IMR-90 (cell line): ENCODE measurements around the gene DLG5. TPM values are rescaled to one million over a fixed set of nuclear protein-coding genes. Genes with fewer than 3 reads are reported as not detected.

Source experiments
- ATAC-seq: fragments of 200-7000 bp; cut with Tn5 transposase; 2 replicates; pipeline ENCODE4 v1.9.1; 2020; ENCODE audit warnings: low read depth, mild to moderate bottlenecking, moderate library complexity
- BruUV-seq: library from RNA; stranded (reverse); fragments of 400-500 nt; replicated peaks from 2 replicates; lab custom pipeline; 2021; lab: Mats Ljungman, UMichigan
- CTCF ChIA-PET: fragments of 300-600 bp; formaldehyde crosslinking; extraction: SDS; loops from one replicate; lab custom pipeline; 2021; ENCODE audit warnings: antibody characterized with exemption; lab: Yijun Ruan, JAX
- POLR2A ChIA-PET: fragments of 300-600 bp; sonication (Branson Sonifier 250); formaldehyde crosslinking; loops from one replicate; lab custom pipeline; 2022; ENCODE audit warnings: antibody characterized with exemption; ENCODE audit not compliant: unreplicated experiment; lab: Charles Lee
- DNase-seq: peaks from one replicate; pipeline ENCODE4 v3.0.0; 2013
- H2AFZ ChIP-seq: replicated peaks from 2 replicates; pipeline ENCODE3; 2013; ENCODE audit warnings: low read length, mild to moderate bottlenecking; ENCODE audit not compliant: poor library complexity
- H2AK5ac ChIP-seq: 2 replicates; pipeline ENCODE4 v1.6.1; 2013; ENCODE audit warnings: low read depth, low read length, inconsistent platforms
- H2AK9ac ChIP-seq: replicated peaks from 2 replicates; pipeline ENCODE3; 2013; ENCODE audit warnings: mild to moderate bottlenecking, low read depth, low read length, moderate library complexity; ENCODE audit not compliant: poor library complexity
- H2BK120ac ChIP-seq: 2 replicates; pipeline ENCODE4 v1.6.1; 2013; ENCODE audit warnings: low read depth, low read length, inconsistent platforms
- H2BK15ac ChIP-seq: 3 replicates; pipeline ENCODE4 v1.6.1; 2013; ENCODE audit warnings: low read depth, low read length, inconsistent platforms
- H2BK20ac ChIP-seq: 2 replicates; pipeline ENCODE4 v1.6.1; 2013; ENCODE audit warnings: low read depth, mild to moderate bottlenecking, inconsistent platforms, low read length, moderate library complexity
- H2BK5ac ChIP-seq: 2 replicates; pipeline ENCODE4 v1.6.1; 2013; ENCODE audit warnings: mild to moderate bottlenecking, low read depth, low read length, inconsistent platforms; ENCODE audit not compliant: poor library complexity, severe bottlenecking
- H3K14ac ChIP-seq: replicated peaks from 2 replicates; pipeline ENCODE4 v1.6.1; 2013; ENCODE audit warnings: low read depth, low read length, inconsistent platforms
- H3K18ac ChIP-seq: 2 replicates; pipeline ENCODE4 v1.6.1; 2013; ENCODE audit warnings: low read depth, low read length, control low read depth
- H3K23ac ChIP-seq: 2 replicates; pipeline ENCODE4 v1.6.1; 2013; ENCODE audit warnings: low read depth, low read length, inconsistent platforms
- H3K27ac ChIP-seq: 2 replicates; pipeline ENCODE4 v1.5.1; 2013; ENCODE audit warnings: mild to moderate bottlenecking, control low read depth, low read length; ENCODE audit not compliant: insufficient read depth
- H3K27me3 ChIP-seq: 2 replicates; pipeline ENCODE4 v1.6.1; 2013; ENCODE audit warnings: low read length; ENCODE audit not compliant: control insufficient read depth, insufficient read depth
- H3K36me3 ChIP-seq: 2 replicates; pipeline ENCODE4 v1.6.1; 2013; ENCODE audit warnings: low read length, mixed read lengths; ENCODE audit not compliant: control insufficient read depth, insufficient read depth
- H3K4ac ChIP-seq: 2 replicates; pipeline ENCODE4 v1.6.1; 2013; ENCODE audit warnings: low read depth, low read length, inconsistent platforms
- H3K4me1 ChIP-seq: 2 replicates; pipeline ENCODE4 v1.6.1; 2013; ENCODE audit warnings: low read length, mixed read lengths; ENCODE audit not compliant: control insufficient read depth, insufficient read depth
- H3K4me2 ChIP-seq: 2 replicates; pipeline ENCODE4 v1.6.1; 2013; ENCODE audit warnings: low read depth, mild to moderate bottlenecking, control low read depth, low read length, moderate library complexity
- H3K4me3 ChIP-seq: 2 replicates; pipeline ENCODE4 v1.5.1; 2013; ENCODE audit warnings: low read depth, mild to moderate bottlenecking, control low read depth, low read length, moderate library complexity; ENCODE audit not compliant: insufficient read depth
- H3K56ac ChIP-seq: 2 replicates; pipeline ENCODE4 v1.6.1; 2013; ENCODE audit warnings: low read length, inconsistent platforms; ENCODE audit not compliant: insufficient read depth; ENCODE audit errors: extremely low read depth
- H3K79me1 ChIP-seq, 2 experiments: 2 replicates each; pipeline ENCODE4 v1.6.1; 2013; ENCODE audit warnings: low read length in 2 of 2, inconsistent platforms in 1 of 2, low read depth in 1 of 2
- H3K9ac ChIP-seq: 2 replicates; pipeline ENCODE4 v1.6.1; 2013; ENCODE audit warnings: low read depth, low read length, control low read depth
- H3K9me1 ChIP-seq: 2 replicates; pipeline ENCODE4 v1.6.1; 2013; ENCODE audit warnings: low read length, inconsistent platforms; ENCODE audit not compliant: insufficient read depth
- H3K9me3 ChIP-seq: 2 replicates; pipeline ENCODE4 v1.6.1; 2013; ENCODE audit warnings: low read length; ENCODE audit not compliant: control insufficient read depth, insufficient read depth
- H4K20me1 ChIP-seq: 2 replicates; pipeline ENCODE4 v1.6.1; 2013; ENCODE audit warnings: low read length, inconsistent platforms; ENCODE audit not compliant: insufficient read depth
- H4K5ac ChIP-seq: 2 replicates; pipeline ENCODE4 v1.6.1; 2013; ENCODE audit warnings: mild to moderate bottlenecking, low read depth, low read length, control low read depth
- H4K8ac ChIP-seq, 2 experiments: 2 replicates each; pipeline ENCODE4 v1.6.1; 2013; ENCODE audit warnings: low read depth in 2 of 2, low read length in 2 of 2, control low read depth in 1 of 2, inconsistent platforms in 1 of 2
- H4K91ac ChIP-seq: 2 replicates; pipeline ENCODE4 v1.6.1; 2013; ENCODE audit warnings: low read depth, low read length, inconsistent platforms; ENCODE audit not compliant: insufficient read depth
- BHLHE40 ChIP-seq: fragments of 150-350 bp; IDR thresholded peaks from 2 replicates; pipeline ENCODE4 v1.6.1; 2016; ENCODE audit warnings: mild to moderate bottlenecking, low read depth, low read length
- CEBPB ChIP-seq: IDR thresholded peaks from 2 replicates; pipeline ENCODE4 v1.6.1; 2012; ENCODE audit warnings: low read depth, low read length, improper control_type of control experiment
- CHD1 ChIP-seq: IDR thresholded peaks from 2 replicates; pipeline ENCODE4 v1.6.1; 2012; ENCODE audit warnings: low read depth, low read length, improper control_type of control experiment
- CTCF ChIP-seq: conservative IDR thresholded peaks from 2 replicates; pipeline ENCODE4 v1.5.1; 2012; ENCODE audit warnings: mild to moderate bottlenecking, low read depth, low read length, improper control_type of control experiment
- ELK1 ChIP-seq: fragments of 150-350 bp; IDR thresholded peaks from 2 replicates; pipeline ENCODE4 v1.6.1; 2016; ENCODE audit warnings: low read depth, mild to moderate bottlenecking, low read length, moderate library complexity, borderline replicate concordance
- FOS ChIP-seq: fragments of 150-350 bp; IDR thresholded peaks from 2 replicates; pipeline ENCODE4 v1.6.1; 2016; ENCODE audit warnings: low read depth, low read length
- MAFK ChIP-seq: IDR thresholded peaks from 2 replicates; pipeline ENCODE4 v1.6.1; 2012; ENCODE audit warnings: low read depth, low read length, improper control_type of control experiment
- MAZ ChIP-seq: IDR thresholded peaks from 2 replicates; pipeline ENCODE4 v1.6.1; 2012; ENCODE audit warnings: low read depth, mild to moderate bottlenecking, low read length, improper control_type of control experiment, moderate library complexity, borderline replicate concordance
- MXI1 ChIP-seq: IDR thresholded peaks from 2 replicates; pipeline ENCODE4 v1.6.1; 2012; ENCODE audit warnings: low read depth, mild to moderate bottlenecking, low read length, moderate library complexity, borderline replicate concordance
- NFE2L2 ChIP-seq: fragments of 150-350 bp; IDR thresholded peaks from 2 replicates; pipeline ENCODE4 v1.6.1; 2016; ENCODE audit warnings: low read depth, mild to moderate bottlenecking, low read length
- POLR2A ChIP-seq: IDR thresholded peaks from 2 replicates; pipeline ENCODE4 v1.6.1; 2012; ENCODE audit warnings: mild to moderate bottlenecking, low read depth, low read length
- RAD21 ChIP-seq: IDR thresholded peaks from 2 replicates; pipeline ENCODE4 v1.6.1; 2012; ENCODE audit warnings: low read length, improper control_type of control experiment
- RCOR1 ChIP-seq: IDR thresholded peaks from 2 replicates; pipeline ENCODE4 v1.6.1; 2012; ENCODE audit warnings: mild to moderate bottlenecking, low read length, improper control_type of control experiment; ENCODE audit not compliant: insufficient replicate concordance
- RFX5 ChIP-seq: IDR thresholded peaks from 2 replicates; pipeline ENCODE4 v1.8.0; 2012; ENCODE audit warnings: low read depth, mild to moderate bottlenecking, low read length, moderate library complexity
- SMC3 ChIP-seq: fragments of 150-350 bp; IDR thresholded peaks from 2 replicates; pipeline ENCODE4 v1.6.1; 2016; ENCODE audit warnings: low read depth, mild to moderate bottlenecking, antibody characterized with exemption, low read length, moderate library complexity
- USF2 ChIP-seq: fragments of 150-350 bp; IDR thresholded peaks from 2 replicates; pipeline ENCODE4 v1.6.1; 2017; ENCODE audit warnings: mild to moderate bottlenecking, antibody characterized with exemption, low read length, low read depth
- WGBS, 2 experiments: methylation state at CpG; one replicate each; pipeline versions ENCODE4 v1.1.5 to v1.1.7; 2013; ENCODE audit warnings: missing lambda C conversion rate in 2 of 2; ENCODE audit not compliant: insufficient read length in 1 of 2; ENCODE audit errors: extremely low coverage in 2 of 2; 5-methylcytosine and 5-hydroxymethylcytosine counted together
- dilution Hi-C: fragments of 300-500 bp; cut with HindIII; formaldehyde crosslinking; loops from one replicate; pipeline ENCODE4 v1.14.3; 2018; ENCODE audit warnings: low sequenced_read_pairs; ENCODE audit not compliant: unreplicated experiment
- in situ Hi-C: fragments of 300-500 bp; cut with MboI; formaldehyde crosslinking; loops from 3 replicates; pipeline ENCODE4 v1.14.3; 2019; ENCODE audit warnings: low sequenced_read_pairs, inconsistent platforms, mixed read lengths
- intact Hi-C: fragments of 100-400 bp; cut with micrococcal nuclease; formaldehyde crosslinking; loops from 2 replicates; pipeline ENCODE4 v1.10.0; 2022
- polyA plus RNA-seq, 3 experiments: library from polyadenylated mRNA; depleted of rRNA; stranded (reverse); fragments of >200 nt; gene quantifications; 2 replicates each; pipeline ENCODE4 v1.2.3, GENCODE V29; 2012; ENCODE audit warnings: low replicate concordance in 1 of 3
- total RNA-seq: library from RNA; depleted of rRNA; stranded (reverse); fragments of >200 nt; gene quantifications from 2 replicates; pipeline ENCODE4 v1.2.3, GENCODE V29; 2012

DLG5 gene
- total and polyA plus RNA-seq, 2 of the 4 experiments (the other 2 are of a cell fraction) = 12.7 to 28.7 TPM

- Histone ChIP-seq H3K18ac (no peak overlapping the region), H3K36me3 (peaks cover 50% of the 10 kb centered on the region), H3K56ac (no peak overlapping the region), H3K14ac (no peak overlapping the region), H3K4me3 (no peak overlapping the region), H2AK5ac (no peak overlapping the region), H3K9me1 (0 out of 2 replicates have a peak, but pooled peaks cover 7% of the 10 kb centered on the region), H3K27ac (no peak overlapping the region), H2BK20ac (no peak overlapping the region), H3K27me3 (no peaks in the 10 kb centered on the region), H4K8ac (no peak overlapping the region), H2BK120ac (no peak overlapping the region), H3K4me2 (no peak overlapping the region), H2AFZ (no peak overlapping the region), H4K5ac (no peak overlapping the region), H2BK5ac (no peak overlapping the region), H2AK9ac (peak overlapping the region; percentile 3), H2BK15ac (no peak overlapping the region), H4K91ac (no peak overlapping the region), H3K9me3 (no peaks in the 10 kb centered on the region), H3K9ac (no peak overlapping the region), H3K4ac (no peak overlapping the region), H3K4me1 (no peaks in the 10 kb centered on the region), H3K23ac (no peak overlapping the region), H4K20me1 (0 out of 2 replicates have a peak, but pooled peaks cover 4% of the 10 kb centered on the region), H3K79me1 (peaks cover 6 to 14% of the 10 kb centered on the region in 2 experiments)
- dilution Hi-C loops (no loop called here), intact Hi-C loops (no loop called here), in situ Hi-C loops (no loop called here)
- no peak for ATAC-seq
- TF ChIP-seq POLR2A = no peak
- no peak for TF ChIP-seq FOS
- TF ChIP-seq RAD21 = no peak
- no peak for TF ChIP-seq SMC3
- no peak for TF ChIP-seq RFX5
- TF ChIP-seq MAZ = no peak
- TF ChIP-seq ELK1 = no peak
- no peak for TF ChIP-seq NFE2L2
- TF ChIP-seq MXI1 = no peak
- no peak for TF ChIP-seq CHD1
- no peak for TF ChIP-seq MAFK
- no peak for TF ChIP-seq CTCF
- TF ChIP-seq BHLHE40 = no peak
- no peak for TF ChIP-seq USF2
- TF ChIP-seq RCOR1 = no peak
- no peak for TF ChIP-seq CEBPB
- no TSS peak for BruUV-seq
- 95% methylated on average over 6 of the region's 10 CpGs; no CpG with 5 or more reads in 1 of the 2 experiments for WGBS, 2 experiments
- ChIA-PET CTCF (no interaction called here), POLR2A (no interaction called here)
- DNase-seq = no peak
These were observed 102.6 kb downstream of the DLG5 start for GRCh38 chr10:77823811-77824542.
